GM12864 (cell line): ENCODE results near the gene CLCN1.

Source experiments
- DNase-seq: peaks from one replicate; pipeline ENCODE4 v3.0.0-alpha.2; 2011; ENCODE audit warnings: low read depth
- H3K4me3 ChIP-seq: 2 replicates; pipeline ENCODE4 v1.5.1; 2011; ENCODE audit warnings: mild to moderate bottlenecking, low read depth, low read length, control low read depth
- TF ChIP-seq, protein P1 (sequence below): IDR thresholded peaks from 2 replicates; pipeline ENCODE4 v1.5.1; 2011; ENCODE audit warnings: low read depth, mild to moderate bottlenecking, moderate library complexity, low read length, control low read depth, inconsistent platforms; ENCODE audit errors: missing control alignments

Gene CLCN1

DNA sequence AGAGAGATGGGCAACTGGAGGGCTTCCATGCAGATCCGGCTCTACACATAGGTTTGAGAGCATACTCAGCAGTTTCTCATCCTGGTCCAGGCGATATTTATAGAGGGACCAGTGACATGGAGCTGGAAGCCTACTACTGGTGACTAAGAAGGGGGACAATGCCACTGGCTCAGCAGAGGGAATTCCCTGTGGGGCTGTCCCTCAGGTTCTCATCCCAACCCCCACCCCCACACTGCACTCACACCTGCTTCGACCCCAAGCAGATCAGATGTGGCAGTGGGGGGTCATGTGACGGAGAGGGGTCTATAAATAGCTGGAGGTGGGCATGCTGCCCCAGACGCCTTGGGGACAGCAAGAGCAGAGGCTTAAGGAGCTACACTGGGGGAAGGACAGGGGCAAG lies at the start of gene CLCN1:
CLCN1 (plus strand) TSS at position 336 of the 400 bp plus-strand sequence. CDS start 102 bp downstream, outside the sequence.
- H3K4me3 ChIP-seq = no peak within 1 kb of the TSS
- TF ChIP-seq, protein P1, sequence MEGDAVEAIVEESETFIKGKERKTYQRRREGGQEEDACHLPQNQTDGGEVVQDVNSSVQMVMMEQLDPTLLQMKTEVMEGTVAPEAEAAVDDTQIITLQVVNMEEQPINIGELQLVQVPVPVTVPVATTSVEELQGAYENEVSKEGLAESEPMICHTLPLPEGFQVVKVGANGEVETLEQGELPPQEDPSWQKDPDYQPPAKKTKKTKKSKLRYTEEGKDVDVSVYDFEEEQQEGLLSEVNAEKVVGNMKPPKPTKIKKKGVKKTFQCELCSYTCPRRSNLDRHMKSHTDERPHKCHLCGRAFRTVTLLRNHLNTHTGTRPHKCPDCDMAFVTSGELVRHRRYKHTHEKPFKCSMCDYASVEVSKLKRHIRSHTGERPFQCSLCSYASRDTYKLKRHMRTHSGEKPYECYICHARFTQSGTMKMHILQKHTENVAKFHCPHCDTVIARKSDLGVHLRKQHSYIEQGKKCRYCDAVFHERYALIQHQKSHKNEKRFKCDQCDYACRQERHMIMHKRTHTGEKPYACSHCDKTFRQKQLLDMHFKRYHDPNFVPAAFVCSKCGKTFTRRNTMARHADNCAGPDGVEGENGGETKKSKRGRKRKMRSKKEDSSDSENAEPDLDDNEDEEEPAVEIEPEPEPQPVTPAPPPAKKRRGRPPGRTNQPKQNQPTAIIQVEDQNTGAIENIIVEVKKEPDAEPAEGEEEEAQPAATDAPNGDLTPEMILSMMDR = no peak
- DNase-seq = no peak

DNA sequence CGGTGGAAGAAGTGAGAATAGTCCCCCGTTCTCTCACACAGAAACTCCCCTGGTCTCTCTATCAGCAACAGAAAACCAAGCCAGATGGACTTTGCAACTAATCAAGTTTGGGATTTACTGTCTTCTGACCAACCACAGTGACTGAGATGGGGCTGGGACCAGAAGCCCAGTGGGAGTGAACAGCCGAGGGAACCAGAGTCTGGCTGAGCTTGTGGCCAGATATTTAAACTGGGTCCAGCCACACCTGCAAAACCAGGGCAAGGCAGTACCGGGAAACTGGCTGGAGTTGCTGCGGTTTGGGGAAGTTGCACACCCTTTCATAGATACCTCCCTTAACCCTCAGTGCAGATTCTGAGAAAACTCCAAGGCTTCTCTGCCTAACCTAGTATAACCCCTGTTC lies 46.7 kb upstream of the CLCN1 start:
- TF ChIP-seq, protein P1 = no peak
- no peak for DNase-seq
- no peak overlapping the region for H3K4me3 ChIP-seq

DNA sequence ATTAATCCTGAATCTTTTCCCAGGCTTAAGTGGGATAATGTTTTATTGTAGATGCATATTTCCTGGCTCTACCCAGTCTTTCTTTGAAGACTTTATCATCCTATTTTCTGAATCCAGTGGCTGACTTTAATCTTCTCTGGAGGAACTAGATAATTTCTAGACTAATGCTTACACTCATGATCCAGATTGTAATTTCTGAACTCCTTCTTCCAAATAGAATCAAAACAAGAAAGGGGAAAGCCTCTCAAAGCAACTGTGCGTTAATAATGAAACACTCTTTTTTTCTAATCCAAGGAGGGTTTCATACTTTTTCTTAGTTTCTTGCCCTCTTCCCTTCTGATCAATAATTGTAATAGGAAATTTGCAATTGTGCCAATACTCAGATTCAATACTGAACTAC lies 44.7 kb upstream of the CLCN1 start:
- H3K4me3 ChIP-seq = no peak overlapping the region
- DNase-seq = no peak
- TF ChIP-seq, protein P1 = no peak

DNA sequence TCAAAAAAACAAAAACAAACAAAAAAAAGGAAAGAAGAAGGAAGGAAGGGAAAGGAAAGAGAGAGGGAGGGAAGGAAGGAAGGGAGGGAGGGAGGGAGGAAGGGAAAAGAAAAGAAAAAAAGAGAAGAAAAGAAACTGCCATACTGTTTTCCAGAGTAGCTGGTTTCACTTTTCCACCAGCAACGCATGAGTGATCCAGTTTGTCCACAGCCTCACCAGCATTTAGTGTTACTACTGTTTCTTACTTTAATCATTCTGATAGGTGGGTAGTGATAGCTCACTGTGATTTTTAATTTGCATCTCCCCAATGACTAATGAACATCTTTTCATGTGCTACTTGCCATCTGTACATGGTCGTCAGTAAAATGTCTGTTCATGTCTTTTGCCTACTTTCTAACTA lies 43.0 kb upstream of the CLCN1 start:
- no peak for DNase-seq
- H3K4me3 ChIP-seq = no peak overlapping the region
- TF ChIP-seq, protein P1 = no peak

DNA sequence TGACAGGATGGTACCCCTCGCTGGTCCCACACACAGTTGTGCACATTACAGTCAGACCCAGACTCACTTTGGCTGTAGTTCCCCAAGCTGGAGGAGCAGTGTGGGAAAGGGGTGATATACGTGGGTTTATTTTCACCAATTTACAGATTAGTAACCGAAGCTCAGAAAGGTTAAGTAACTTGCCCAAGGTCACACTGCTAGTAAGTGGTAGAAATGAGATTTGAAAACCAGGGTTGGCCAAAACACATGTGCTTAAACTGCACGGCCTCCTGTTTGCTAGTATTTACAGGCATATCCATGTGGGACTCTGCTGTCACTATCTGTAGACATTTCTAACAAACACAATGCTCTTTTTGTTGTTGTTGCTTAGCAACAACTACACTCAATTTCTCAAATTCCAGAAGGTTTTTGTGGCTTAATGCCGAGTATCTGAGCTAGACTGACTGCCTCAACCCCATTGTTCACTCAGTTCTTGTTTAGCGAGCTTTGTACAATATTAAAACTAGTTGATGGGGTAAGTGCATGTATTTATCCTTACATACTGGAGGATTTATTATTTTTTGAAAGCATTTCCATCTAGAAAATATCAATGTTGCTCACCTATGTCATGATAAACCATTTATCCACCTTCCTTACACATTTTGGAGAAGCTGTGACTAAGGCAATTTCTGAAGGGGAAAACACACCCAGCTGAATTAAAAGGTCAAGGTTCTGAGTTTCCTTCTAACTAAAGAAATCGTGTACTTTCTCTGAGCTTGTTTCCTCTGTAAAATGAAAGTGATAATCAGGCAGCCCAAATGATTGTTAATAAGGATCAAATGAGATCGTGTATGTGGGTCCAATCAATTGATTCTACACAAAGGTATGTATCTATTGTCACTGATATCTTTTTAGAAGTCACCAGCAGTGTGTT lies 36.5 kb upstream of the CLCN1 start:
- no peak overlapping the region for H3K4me3 ChIP-seq
- TF ChIP-seq, protein P1 = no peak
- no peak for DNase-seq

DNA sequence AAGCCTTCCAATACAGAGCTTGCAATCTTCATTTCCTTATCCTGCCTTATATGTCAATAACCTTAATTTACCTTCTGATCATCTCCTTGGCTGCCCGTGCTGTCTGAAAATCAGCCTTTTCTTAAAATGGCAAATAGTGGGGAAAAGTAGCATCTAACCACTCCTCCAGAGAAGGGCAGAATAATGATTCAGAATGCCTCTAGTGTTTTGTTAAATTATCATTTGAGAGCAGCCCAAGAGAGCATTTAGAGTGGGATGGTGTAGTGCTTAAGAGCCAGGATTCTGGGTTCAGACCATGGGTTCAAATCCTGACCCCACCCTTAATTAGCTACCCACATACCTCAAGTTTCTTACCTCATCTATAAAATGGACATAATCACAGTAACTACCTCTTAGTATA lies 35.8 kb upstream of the CLCN1 start:
- H3K4me3 ChIP-seq = no peak overlapping the region
- TF ChIP-seq, protein P1 = no peak
- no peak for DNase-seq

DNA sequence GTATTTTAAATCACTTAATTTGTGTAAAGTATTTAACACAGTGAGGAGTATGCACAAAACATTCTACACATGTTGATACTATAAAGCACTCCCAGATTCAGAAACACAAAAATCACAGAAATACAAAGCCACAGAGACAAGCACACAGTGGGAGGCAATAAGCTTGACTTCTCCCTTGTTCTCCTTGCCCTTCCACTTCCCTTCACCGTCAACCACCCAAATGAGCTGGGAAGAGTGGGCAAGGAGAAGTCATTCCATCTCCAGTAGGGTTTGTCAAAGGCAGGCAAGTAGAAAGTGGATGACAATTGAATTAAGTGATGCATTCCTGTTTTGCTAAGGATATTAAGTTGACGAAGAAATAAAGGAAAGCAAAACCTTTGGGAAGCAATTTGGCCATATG lies 35.3 kb upstream of the CLCN1 start:
- no peak overlapping the region for H3K4me3 ChIP-seq
- TF ChIP-seq, protein P1 = no peak
- DNase-seq = no peak
